DOHH2 (cell line): Measurements from ENCODE around the gene SORL1-AS1.

Experiments
- H3F3A ChIP-seq: fragments of 200-600 bp; sonication (generic), shearing (Covaris generic); 2 replicates; pipeline ENCODE4 v1.6.0; 2016; ENCODE audit warnings: antibody characterized with exemption, mild to moderate bottlenecking; ENCODE audit not compliant: control insufficient read depth, insufficient read depth
- H3K27ac ChIP-seq: fragments of 200-600 bp; sonication (generic); 2 replicates; pipeline ENCODE4 v1.5.1; 2014; ENCODE audit warnings: low read depth, mild to moderate bottlenecking, low read length, moderate library complexity
- H3K27me3 ChIP-seq: fragments of 200-600 bp; sonication (generic); 2 replicates; pipeline ENCODE4 v1.6.1; 2014; ENCODE audit warnings: mild to moderate bottlenecking, low read length, mixed read lengths; ENCODE audit not compliant: control insufficient read depth
- H3K36me3 ChIP-seq: fragments of 200-600 bp; sonication (generic); 2 replicates; pipeline ENCODE4 v1.6.1; 2014; ENCODE audit warnings: mild to moderate bottlenecking, low read length, moderate library complexity, mixed read lengths; ENCODE audit not compliant: control insufficient read depth
- H3K4me1 ChIP-seq: fragments of 200-600 bp; sonication (generic); 2 replicates; pipeline ENCODE4 v1.6.1; 2014; ENCODE audit warnings: mild to moderate bottlenecking, low read length, mixed read lengths; ENCODE audit not compliant: control insufficient read depth
- H3K4me2 ChIP-seq: fragments of 200-600 bp; sonication (generic); 2 replicates; pipeline ENCODE4 v1.6.0; 2014; ENCODE audit warnings: mild to moderate bottlenecking, low read length, moderate library complexity
- H3K4me3 ChIP-seq: fragments of 200-600 bp; sonication (generic); 2 replicates; pipeline ENCODE4 v1.5.1; 2014; ENCODE audit warnings: mild to moderate bottlenecking, low read length, mixed read lengths
- H3K79me2 ChIP-seq: fragments of 200-600 bp; sonication (generic); 2 replicates; pipeline ENCODE4 v1.6.1; 2014; ENCODE audit warnings: mild to moderate bottlenecking, low read length, mixed read lengths; ENCODE audit not compliant: control insufficient read depth
- H3K9me2 ChIP-seq: fragments of 200-600 bp; sonication (generic); replicated peaks from 2 replicates; pipeline ENCODE4 v1.6.1; 2014; ENCODE audit warnings: mild to moderate bottlenecking, low read length, mixed read lengths; ENCODE audit not compliant: control insufficient read depth
- H3K9me3 ChIP-seq: fragments of 200-600 bp; sonication (generic); 2 replicates; pipeline ENCODE4 v1.6.1; 2014; ENCODE audit warnings: antibody characterized with exemption, low read length, mixed read lengths; ENCODE audit not compliant: control insufficient read depth, insufficient read depth
- H4K20me1 ChIP-seq: fragments of 200-600 bp; sonication (generic); 2 replicates; pipeline ENCODE4 v1.6.0; 2014; ENCODE audit warnings: low read depth, mild to moderate bottlenecking, antibody characterized with exemption, low read length, moderate library complexity; ENCODE audit not compliant: control insufficient read depth, insufficient read depth
- EZH2phosphoT487 ChIP-seq: fragments of 200-600 bp; sonication (generic); IDR thresholded peaks from 2 replicates; pipeline ENCODE4 v1.6.1; 2017; ENCODE audit warnings: borderline replicate concordance, mild to moderate bottlenecking, antibody characterized with exemption, low read length, moderate library complexity, mixed read lengths
- TF ChIP-seq, protein P1 (sequence below): fragments of 200-600 bp; sonication (generic); IDR thresholded peaks from one replicate; pipeline ENCODE4 v1.5.1; 2014; ENCODE audit warnings: antibody characterized with exemption, mild to moderate bottlenecking, low read depth, low read length; ENCODE audit not compliant: poor library complexity, severe bottlenecking

The SORL1-AS1 gene

DNA sequence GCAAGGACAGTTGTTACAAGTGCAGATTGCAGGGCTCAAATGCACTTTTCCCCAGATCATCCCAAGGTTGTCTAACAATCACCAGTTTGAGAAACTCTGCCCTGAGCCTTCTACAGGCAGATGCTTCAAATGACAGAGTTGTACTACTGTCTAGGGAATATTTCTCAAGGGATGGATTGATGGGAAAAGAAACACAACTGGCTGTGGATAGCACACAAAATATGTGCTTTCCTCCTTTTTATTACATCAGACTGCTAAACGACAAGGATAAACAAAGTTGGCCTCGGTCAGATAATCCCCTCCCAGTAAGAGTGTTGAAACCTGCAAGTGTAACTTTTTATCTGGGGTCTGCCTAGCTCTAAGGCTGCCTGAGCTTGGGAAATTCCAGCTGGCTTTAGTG, 46.6 kb upstream of the SORL1-AS1 start:
- H3K79me2 ChIP-seq: peaks cover 85% of the 10 kb centered on the region
- H3K4me2 ChIP-seq: no peak overlapping the region
- no peaks in the 10 kb centered on the region for H3K9me3 ChIP-seq
- no peaks in the 10 kb centered on the region for H3K9me2 ChIP-seq
- H3K36me3 ChIP-seq: peaks cover 96% of the 10 kb centered on the region
- H3K4me3 ChIP-seq: no peak overlapping the region
- H3K27me3 ChIP-seq: no peaks in the 10 kb centered on the region
- peaks cover 4% of the 10 kb centered on the region; the same call in 1 of the 2 replicates for H4K20me1 ChIP-seq
- no peak overlapping the region for H3K27ac ChIP-seq
- H3F3A ChIP-seq: no peaks in the 10 kb centered on the region
- peaks cover 37% of the 10 kb centered on the region for H3K4me1 ChIP-seq
- no peak for TF ChIP-seq EZH2phosphoT487
- TF ChIP-seq, protein P1, sequence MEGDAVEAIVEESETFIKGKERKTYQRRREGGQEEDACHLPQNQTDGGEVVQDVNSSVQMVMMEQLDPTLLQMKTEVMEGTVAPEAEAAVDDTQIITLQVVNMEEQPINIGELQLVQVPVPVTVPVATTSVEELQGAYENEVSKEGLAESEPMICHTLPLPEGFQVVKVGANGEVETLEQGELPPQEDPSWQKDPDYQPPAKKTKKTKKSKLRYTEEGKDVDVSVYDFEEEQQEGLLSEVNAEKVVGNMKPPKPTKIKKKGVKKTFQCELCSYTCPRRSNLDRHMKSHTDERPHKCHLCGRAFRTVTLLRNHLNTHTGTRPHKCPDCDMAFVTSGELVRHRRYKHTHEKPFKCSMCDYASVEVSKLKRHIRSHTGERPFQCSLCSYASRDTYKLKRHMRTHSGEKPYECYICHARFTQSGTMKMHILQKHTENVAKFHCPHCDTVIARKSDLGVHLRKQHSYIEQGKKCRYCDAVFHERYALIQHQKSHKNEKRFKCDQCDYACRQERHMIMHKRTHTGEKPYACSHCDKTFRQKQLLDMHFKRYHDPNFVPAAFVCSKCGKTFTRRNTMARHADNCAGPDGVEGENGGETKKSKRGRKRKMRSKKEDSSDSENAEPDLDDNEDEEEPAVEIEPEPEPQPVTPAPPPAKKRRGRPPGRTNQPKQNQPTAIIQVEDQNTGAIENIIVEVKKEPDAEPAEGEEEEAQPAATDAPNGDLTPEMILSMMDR: no peak

DNA sequence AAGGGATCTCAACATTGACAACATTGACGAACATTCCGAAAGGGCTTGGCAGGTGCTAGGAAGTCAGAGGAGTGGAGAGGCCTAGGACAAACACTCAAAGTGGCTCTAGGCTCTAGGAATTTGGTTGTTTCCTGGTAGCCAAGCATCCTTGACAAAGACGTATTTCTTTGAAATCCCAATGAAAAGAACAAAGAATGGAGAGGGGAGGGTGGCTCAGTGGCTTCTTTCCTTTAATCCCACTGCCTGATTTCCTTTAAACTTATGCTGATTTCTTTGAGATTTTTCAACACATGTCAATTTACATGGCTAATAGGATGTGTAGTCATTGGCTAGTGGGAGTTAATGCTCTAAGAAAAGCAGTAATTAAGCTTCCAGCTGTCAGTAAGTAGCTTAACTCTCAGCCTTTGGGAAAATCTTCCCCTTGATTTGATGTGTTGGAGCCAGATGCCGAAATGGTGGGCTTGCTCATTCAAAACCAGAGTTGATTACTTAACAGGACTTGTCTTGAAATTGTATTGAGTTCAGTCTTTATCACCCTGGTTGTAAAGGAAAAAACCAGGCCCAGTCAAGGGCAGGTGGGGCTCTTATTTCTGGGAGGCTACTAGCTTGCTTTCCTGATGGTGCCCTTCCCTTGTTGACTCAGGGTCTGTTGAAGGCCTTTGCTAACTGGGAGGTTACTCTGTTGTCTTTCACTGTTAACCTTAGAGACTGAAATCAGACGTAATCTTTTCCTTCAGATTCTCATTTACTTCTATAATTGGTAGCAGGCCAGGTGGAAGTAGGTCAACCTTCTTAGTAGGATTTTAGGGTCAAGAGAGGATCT, 44.6 kb upstream of the SORL1-AS1 start:
- Histone ChIP-seq H3K4me2 (no peak overlapping the region), H3K79me2 (peaks cover 86% of the 10 kb centered on the region), H3K4me3 (no peak overlapping the region), H3K9me3 (no peaks in the 10 kb centered on the region), H3K27ac (no peak overlapping the region), H3K27me3 (no peaks in the 10 kb centered on the region), H3K4me1 (peaks cover 57% of the 10 kb centered on the region), H4K20me1 (peaks cover 4% of the 10 kb centered on the region; the same call in 1 of the 2 replicates), H3F3A (peaks cover 7% of the 10 kb centered on the region; the same call in 1 of the 2 replicates), H3K36me3 (peaks cover 95% of the 10 kb centered on the region), H3K9me2 (no peaks in the 10 kb centered on the region)
- TF ChIP-seq, protein P1: no peak
- no peak for TF ChIP-seq EZH2phosphoT487

DNA sequence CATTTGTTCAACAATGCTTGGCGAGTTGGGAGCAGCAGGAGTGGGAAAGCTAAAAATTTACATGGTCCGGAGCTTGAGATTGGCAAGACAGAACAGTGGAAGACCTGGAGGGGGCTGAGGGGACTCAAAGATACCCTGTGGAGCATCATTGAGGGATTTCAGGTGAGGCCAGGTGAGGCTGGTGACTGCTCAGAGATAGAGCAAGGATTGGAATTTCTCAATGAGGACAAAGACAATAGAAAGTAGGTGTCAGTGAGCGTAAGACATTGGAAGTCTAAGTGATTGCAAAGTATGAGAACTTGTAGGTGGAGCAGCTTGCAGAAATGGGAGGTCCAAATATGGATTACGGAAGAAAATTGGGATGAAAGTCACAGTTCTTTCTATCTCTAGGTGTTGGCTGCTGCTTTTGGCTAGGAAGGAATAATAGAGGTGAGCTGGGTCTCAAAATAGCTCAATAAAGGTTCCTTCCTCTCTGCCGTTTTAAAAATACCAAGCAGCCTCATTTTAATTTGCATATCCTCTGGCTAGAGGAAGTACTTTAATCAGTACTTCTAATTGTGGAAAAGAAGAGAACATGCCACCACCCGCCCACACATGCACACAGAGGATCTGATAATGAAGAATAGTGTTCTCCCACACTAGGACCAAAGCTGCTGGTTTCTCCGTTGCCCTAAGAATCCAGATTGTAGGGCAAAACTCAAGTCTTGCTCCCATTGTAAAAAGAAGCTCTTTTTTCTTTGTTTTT, 41.8 kb upstream of the SORL1-AS1 start:
- Histone ChIP-seq H3K9me2 (no peaks in the 10 kb centered on the region), H3K4me1 (peaks cover 85% of the 10 kb centered on the region), H3K27me3 (no peaks in the 10 kb centered on the region), H3K36me3 (peaks cover 94% of the 10 kb centered on the region), H3K27ac (peak overlapping the region; percentile 68), H3K4me3 (peak overlapping the region; percentile 61), H4K20me1 (peaks cover 4% of the 10 kb centered on the region; the same call in 1 of the 2 replicates), H3K9me3 (no peaks in the 10 kb centered on the region), H3F3A (peaks cover 19% of the 10 kb centered on the region), H3K79me2 (peaks cover 74% of the 10 kb centered on the region), H3K4me2 (peak overlapping the region; percentile 71)
- TF ChIP-seq EZH2phosphoT487: no peak
- TF ChIP-seq, protein P1: no peak
